ENCODE measurements around the gene FAM3D.

DNA sequence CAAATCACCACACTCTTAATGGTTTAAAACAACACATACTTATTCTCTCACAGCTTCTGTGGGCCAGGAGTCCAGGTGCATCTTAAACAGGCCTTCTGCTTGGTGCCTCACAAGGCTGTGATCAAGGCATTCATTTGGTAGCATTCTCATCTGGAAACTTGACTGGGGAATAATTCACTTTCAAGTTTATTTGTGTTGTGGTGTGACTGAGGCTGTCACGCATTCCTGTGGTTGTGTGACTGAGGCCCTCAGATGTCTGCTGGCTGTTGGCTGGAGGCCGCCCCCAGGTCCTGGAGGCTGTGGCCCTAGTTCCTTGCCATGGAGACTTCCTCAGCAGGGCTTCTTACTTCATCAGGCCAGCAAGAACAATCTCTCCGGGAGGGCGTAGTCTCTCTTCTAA lies 16.9 kb upstream of the FAM3D start:
- TF ChIP-seq POLR2A (IDR thresholded peaks at IDR 0.05; ENCODE audit: low read length): no peak
- no peak for TF ChIP-seq EP300 (IDR thresholded peaks at IDR 0.05)
- TF ChIP-seq CHD2 (IDR thresholded peaks at IDR 0.05; ENCODE audit: low read length, partially characterized antibody): no peak
- TF ChIP-seq, protein P1, sequence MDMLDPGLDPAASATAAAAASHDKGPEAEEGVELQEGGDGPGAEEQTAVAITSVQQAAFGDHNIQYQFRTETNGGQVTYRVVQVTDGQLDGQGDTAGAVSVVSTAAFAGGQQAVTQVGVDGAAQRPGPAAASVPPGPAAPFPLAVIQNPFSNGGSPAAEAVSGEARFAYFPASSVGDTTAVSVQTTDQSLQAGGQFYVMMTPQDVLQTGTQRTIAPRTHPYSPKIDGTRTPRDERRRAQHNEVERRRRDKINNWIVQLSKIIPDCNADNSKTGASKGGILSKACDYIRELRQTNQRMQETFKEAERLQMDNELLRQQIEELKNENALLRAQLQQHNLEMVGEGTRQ (IDR thresholded peaks at IDR 0.05): no peak
- TF ChIP-seq JUNB (IDR thresholded peaks at IDR 0.05): no peak
- TF ChIP-seq, protein P2, sequence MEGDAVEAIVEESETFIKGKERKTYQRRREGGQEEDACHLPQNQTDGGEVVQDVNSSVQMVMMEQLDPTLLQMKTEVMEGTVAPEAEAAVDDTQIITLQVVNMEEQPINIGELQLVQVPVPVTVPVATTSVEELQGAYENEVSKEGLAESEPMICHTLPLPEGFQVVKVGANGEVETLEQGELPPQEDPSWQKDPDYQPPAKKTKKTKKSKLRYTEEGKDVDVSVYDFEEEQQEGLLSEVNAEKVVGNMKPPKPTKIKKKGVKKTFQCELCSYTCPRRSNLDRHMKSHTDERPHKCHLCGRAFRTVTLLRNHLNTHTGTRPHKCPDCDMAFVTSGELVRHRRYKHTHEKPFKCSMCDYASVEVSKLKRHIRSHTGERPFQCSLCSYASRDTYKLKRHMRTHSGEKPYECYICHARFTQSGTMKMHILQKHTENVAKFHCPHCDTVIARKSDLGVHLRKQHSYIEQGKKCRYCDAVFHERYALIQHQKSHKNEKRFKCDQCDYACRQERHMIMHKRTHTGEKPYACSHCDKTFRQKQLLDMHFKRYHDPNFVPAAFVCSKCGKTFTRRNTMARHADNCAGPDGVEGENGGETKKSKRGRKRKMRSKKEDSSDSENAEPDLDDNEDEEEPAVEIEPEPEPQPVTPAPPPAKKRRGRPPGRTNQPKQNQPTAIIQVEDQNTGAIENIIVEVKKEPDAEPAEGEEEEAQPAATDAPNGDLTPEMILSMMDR (IDR thresholded peaks at IDR 0.05): no peak
- no peak for TF ChIP-seq CHD4 (IDR thresholded peaks at IDR 0.05; ENCODE audit: borderline replicate concordance)
- no peak for TF ChIP-seq MYC (IDR thresholded peaks at IDR 0.05; ENCODE audit: borderline replicate concordance, low read length)

Measured in A549 (cell line).